AG04450 (cell line): ENCODE results near the gene THAP9. TPM values are rescaled to one million over a fixed set of nuclear protein-coding genes. Genes with fewer than 3 reads are reported as not detected.
"Not testable (repeated sequence)": the region's sequence is repeated elsewhere in the genome, so short reads cannot be mapped to it uniquely, and the experiment has no call there.

ENCODE experiments used
- CTCF ChIA-PET: fragments of 300-600, 350-600 bp; formaldehyde crosslinking; extraction: SDS; loops from one replicate; lab custom pipeline; 2022; ENCODE audit warnings: antibody characterized with exemption, inconsistent platforms; lab: Charles Lee
- POLR2A ChIA-PET: fragments of 350-600 bp; formaldehyde crosslinking; extraction: SDS; loops from one replicate; lab custom pipeline; 2021; ENCODE audit warnings: antibody characterized with exemption, inconsistent platforms; lab: Yijun Ruan, JAX
- DNase-seq: peaks from one replicate; pipeline ENCODE4 v3.0.0-alpha.2; 2011; ENCODE audit warnings: low read depth, low spot score
- H3K27ac ChIP-seq: one replicate; pipeline ENCODE4 v1.5.1; 2012; ENCODE audit warnings: low read depth, low read length, control low read depth
- H3K27me3 ChIP-seq: one replicate; pipeline ENCODE4 v1.6.0; 2012; ENCODE audit warnings: low read length; ENCODE audit not compliant: control insufficient read depth, insufficient read depth
- H3K4me3 ChIP-seq: 2 replicates; pipeline ENCODE4 v1.5.1; 2011; ENCODE audit warnings: mild to moderate bottlenecking, low read depth, low read length, control low read depth
- H3K9me3 ChIP-seq: 2 replicates; pipeline ENCODE4 v1.5.1; 2012; ENCODE audit warnings: low read length; ENCODE audit not compliant: control insufficient read depth, insufficient read depth
- polyA plus RNA-seq: library from polyadenylated mRNA; depleted of rRNA; stranded (reverse); fragments of >200 nt; gene quantifications from 2 replicates; pipeline ENCODE4 v1.2.3, GENCODE V29; 2011
- TF ChIP-seq, protein P1 (sequence below): IDR thresholded peaks from 2 replicates; pipeline ENCODE4 v1.5.1; 2011; ENCODE audit warnings: low read depth, low read length, control low read depth, inconsistent platforms

The THAP9 gene
- polyA plus RNA-seq, 1 experiment, result 3.2 TPM

DNA sequence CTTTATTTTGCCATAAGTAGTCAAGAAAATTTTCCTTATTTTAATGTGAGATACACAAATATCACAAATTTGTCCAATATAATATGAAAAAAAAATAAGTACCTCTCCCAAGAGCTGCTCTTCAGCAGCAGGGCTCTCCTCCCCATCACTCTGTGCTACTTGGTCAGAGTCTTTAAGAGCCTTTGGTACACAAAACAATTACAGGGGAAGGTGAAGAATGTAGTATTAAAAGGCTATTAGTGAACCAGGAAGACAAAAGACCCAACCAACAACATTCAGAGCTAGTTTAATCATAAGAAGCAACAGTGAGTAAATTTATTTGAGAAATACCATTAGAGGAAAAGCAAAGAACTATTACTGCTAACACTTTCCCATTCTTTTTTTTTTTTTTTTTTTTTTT, 39.0 kb upstream of the THAP9 start:
- CTCF ChIA-PET, result interaction anchor here (0.7 kb wide), 1 partner anchor 23 kb away, joined by 3 read pairs; no protein-coding TSS in a partner anchor
- Histone ChIP-seq H3K27ac (no peak overlapping the region), H3K9me3 (no peaks in the 10 kb centered on the region), H3K27me3 (no peaks in the 10 kb centered on the region), H3K4me3 (no peak overlapping the region)
- POLR2A ChIA-PET, result interaction anchor here (0.6 to 0.7 kb wide), 3 partner anchors 16 to 496 kb away, joined by 3 to 12 read pairs (median 3); no protein-coding TSS in a partner anchor
- TF ChIP-seq, protein P1, sequence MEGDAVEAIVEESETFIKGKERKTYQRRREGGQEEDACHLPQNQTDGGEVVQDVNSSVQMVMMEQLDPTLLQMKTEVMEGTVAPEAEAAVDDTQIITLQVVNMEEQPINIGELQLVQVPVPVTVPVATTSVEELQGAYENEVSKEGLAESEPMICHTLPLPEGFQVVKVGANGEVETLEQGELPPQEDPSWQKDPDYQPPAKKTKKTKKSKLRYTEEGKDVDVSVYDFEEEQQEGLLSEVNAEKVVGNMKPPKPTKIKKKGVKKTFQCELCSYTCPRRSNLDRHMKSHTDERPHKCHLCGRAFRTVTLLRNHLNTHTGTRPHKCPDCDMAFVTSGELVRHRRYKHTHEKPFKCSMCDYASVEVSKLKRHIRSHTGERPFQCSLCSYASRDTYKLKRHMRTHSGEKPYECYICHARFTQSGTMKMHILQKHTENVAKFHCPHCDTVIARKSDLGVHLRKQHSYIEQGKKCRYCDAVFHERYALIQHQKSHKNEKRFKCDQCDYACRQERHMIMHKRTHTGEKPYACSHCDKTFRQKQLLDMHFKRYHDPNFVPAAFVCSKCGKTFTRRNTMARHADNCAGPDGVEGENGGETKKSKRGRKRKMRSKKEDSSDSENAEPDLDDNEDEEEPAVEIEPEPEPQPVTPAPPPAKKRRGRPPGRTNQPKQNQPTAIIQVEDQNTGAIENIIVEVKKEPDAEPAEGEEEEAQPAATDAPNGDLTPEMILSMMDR, result no peak
- no peak for DNase-seq

DNA sequence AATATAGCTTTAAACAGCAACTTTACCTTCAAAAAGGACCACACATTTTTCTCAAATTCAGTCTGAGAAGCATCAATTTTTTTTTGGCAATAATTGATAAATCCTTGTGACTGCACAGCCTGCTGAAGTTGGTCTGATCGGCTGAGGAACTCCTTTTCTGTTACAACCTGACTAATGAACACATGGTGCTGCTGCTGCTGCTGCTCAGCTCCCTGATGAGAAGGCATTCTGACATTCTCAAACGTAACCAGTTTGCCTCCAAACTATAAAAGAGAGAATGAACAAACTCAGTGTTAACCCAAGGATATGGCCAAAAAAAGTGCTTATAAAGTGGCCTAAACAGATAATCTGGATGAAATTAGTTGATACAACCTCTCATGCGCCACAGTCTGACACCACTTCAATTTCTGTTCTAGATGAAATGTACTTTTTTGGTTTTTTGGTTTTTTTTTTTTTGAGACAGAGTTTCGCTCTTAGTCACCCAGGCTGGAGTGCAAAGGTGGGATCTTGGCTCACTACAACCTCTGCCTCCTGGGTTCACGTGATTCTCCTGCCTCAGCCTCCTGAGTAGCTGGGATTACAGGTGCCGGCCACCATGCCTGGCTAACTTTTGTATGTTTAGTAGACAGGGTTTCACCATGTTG, 36.1 kb upstream of the THAP9 start:
- ChIA-PET CTCF (interaction anchor here (0.6 kb wide), 1 partner anchor 402 kb away, joined by 3 read pairs; no protein-coding TSS in a partner anchor), POLR2A (no interaction called here)
- Histone ChIP-seq H3K27me3 (no peaks in the 10 kb centered on the region), H3K9me3 (no peaks in the 10 kb centered on the region), H3K4me3 (no peak overlapping the region), H3K27ac (no peak overlapping the region)
- TF ChIP-seq, protein P1, result no peak
- no peak for DNase-seq

DNA sequence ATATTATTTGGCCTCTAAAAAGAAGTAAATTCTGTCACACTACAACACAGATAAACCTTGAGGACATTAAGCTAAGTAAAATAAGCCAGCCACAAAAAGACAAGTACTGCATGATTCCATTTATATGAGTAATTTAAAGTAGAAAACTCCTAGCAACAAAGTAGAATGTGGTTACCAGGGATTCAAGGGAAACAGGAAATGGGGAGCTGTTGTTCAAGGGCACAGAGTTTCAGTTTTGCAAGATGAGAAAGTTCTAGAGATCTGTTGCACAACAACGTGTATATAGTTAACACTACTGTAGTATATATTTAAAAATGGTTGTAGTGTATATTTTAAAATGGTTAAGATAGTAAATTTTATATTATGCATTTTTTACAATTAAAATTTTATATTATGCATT, 34.9 kb upstream of the THAP9 start:
- POLR2A ChIA-PET, result interaction anchor here (0.5 to 1.3 kb wide), 4 partner anchors 18 to 169 kb away, joined by 3 to 6 read pairs (median 5); partner anchors contain the start of genes COPS4 and THAP9
- Histone ChIP-seq H3K4me3 (no peak overlapping the region), H3K27me3 (no peaks in the 10 kb centered on the region), H3K9me3 (no peaks in the 10 kb centered on the region), H3K27ac (no peak overlapping the region)
- CTCF ChIA-PET, result interaction anchor here (1.3 to 1.4 kb wide), 2 partner anchors 13 to 169 kb away, joined by 3 to 6 read pairs; partner anchors contain the start of gene COPS4
- TF ChIP-seq, protein P1, result no peak
- peak; percentile 61 for DNase-seq

DNA sequence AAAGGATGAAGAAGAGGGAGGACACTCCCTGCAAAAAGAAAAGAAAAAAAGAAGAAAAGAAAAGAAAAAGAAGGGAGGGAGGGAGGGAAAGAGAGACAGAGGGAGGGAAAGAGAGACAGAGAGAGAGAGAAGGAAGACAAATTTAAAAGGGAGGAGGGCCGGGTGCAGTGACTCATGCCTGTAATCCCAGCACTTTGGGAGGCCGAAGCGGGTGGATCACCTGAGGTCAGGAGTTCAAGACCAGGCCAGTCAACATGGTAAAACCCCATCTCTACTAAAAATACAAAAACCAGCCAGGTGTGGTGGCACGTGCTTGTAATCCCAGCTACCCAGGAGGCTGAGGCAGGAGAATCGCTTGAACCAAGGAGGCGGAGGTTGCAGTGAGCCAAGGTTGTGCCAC, 34.5 kb upstream of the THAP9 start:
- H3K27ac ChIP-seq, result peak overlapping the region; percentile 54
- H3K27me3 ChIP-seq, DNase-seq, H3K9me3 ChIP-seq, H3K4me3 ChIP-seq: not testable (repeated sequence)
- ChIA-PET POLR2A (interaction anchor here (1.1 to 1.3 kb wide), 3 partner anchors 32 to 169 kb away, joined by 3 to 6 read pairs (median 4); partner anchors contain the start of genes COPS4 and THAP9), CTCF (interaction anchor here (1.3 to 1.4 kb wide), 2 partner anchors 14 to 169 kb away, joined by 3 to 6 read pairs; partner anchors contain the start of gene COPS4)

DNA sequence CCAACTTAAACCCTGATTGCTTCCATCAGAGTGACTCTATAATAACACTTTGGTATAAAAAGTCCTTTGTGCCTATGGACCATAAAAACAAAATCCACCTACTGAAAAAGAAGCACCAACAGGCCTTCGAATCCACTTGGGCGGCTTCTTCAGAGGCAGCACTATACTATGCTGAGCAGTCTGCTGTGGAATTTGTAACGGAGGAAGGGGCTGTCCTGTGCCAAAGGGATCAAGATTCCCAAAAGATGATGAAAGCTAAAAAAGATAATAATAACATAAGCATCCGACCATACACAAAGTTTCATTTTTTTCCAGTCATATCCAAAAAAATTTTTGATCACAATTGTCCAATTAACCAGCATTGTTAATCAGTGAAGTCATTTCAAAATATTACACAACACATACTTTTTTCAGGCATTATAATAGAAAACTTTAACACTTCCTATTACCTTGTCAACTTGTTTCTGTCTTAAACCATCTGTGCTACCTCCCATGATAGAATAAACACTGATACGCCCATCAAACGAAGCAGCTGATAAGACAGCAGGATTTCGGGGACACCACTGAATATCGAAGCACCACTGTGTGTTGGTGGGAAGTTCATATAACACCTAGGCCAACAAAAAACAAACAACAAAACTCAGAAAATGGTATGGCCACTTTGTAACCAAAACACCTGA, 33.7 kb upstream of the THAP9 start:
- ChIA-PET CTCF (interaction anchor here (0.9 to 1.1 kb wide), 3 partner anchors 10 to 404 kb away, joined by 3 to 4 read pairs (median 4); no protein-coding TSS in a partner anchor), POLR2A (interaction anchor here (0.6 kb wide), 1 partner anchor 23 kb away, joined by 10 read pairs; no protein-coding TSS in a partner anchor)
- no peaks in the 10 kb centered on the region for H3K27me3 ChIP-seq
- H3K9me3 ChIP-seq, result no peaks in the 10 kb centered on the region
- peak overlapping the region; percentile 63 for H3K27ac ChIP-seq
- no peak for DNase-seq
- H3K4me3 ChIP-seq, result no peak overlapping the region
- TF ChIP-seq, protein P1, result no peak
